GM18499 (cell line): ENCODE measurements around the gene RUNX2.

Source experiments
- ATAC-seq: cut with Tn5 transposase; IDR thresholded peaks from one replicate; pipeline ENCODE4 v1.9.1; 2021; ENCODE audit warnings: moderate number of reproducible peaks; ENCODE audit not compliant: insufficient read depth, unreplicated experiment

RUNX2 gene

DNA sequence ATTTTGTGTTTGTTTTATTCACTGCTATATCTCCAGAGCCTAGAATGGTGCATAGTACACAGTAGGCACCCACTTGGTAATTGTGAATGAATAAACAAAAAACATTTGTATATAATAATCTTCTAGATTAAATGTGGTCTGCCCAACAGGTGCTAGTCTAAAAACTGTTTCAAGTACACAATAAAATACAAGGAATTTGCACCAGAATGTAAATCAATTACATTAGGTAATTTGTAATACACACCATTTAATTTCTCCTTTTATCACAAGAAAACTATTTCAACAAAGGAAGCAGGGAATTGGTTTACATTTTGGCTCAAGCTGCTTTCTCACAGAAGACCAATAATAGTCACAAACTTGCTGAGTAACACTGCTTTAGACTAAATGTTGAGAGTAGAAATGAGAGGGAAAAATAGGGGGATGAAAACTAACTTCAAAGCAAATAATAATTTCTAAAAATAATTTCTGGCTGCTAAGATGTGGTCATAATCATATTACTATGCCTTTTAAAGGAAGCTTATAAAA is 22.1 kb downstream of the RUNX2 start:
- ATAC-seq = no peak

GRCh38 chr6:45351076-45351475 is 22.9 kb downstream of the RUNX2 start:
- ATAC-seq = no peak

DNA sequence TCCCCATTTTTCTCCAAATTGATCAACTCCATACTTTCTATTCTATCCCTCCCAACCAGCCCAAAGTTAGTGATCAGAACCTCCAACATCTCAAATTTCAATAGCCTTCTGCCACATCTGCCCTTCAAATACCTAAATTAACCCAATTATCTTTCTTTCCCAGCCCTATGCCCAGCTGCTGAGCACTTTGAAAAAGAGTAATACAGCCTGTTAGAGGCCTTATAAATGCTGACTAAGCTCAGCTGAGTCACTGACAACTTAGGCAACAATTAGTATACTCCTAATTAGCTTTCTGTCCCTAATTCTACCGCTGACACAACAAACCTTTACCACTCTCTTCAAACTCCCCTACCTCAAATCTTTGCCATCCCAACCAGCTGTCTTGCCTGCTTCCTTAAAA is 23.5 kb downstream of the RUNX2 start:
- no peak for ATAC-seq

DNA sequence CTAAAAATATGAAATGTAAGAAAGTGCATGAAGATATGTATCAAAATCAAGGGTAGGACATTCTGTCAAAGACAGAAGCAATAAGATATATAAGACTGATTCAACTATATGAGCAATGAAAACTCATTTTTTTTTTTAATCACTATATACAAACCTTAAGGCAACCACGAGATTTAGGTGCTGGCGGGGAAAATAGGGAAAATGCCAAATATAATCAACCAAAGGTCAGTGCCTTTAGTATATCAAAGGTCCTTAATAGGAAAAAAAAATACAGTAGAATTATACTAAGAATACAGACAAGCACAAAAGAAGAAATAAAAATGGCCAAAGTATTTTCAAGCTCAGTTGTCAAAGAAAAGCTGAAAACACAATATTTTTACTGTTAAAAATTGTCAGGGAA is 25.5 kb downstream of the RUNX2 start:
- ATAC-seq = no peak

GRCh38 chr6:45364466-45364865 is 36.3 kb downstream of the RUNX2 start:
- ATAC-seq = no peak

DNA sequence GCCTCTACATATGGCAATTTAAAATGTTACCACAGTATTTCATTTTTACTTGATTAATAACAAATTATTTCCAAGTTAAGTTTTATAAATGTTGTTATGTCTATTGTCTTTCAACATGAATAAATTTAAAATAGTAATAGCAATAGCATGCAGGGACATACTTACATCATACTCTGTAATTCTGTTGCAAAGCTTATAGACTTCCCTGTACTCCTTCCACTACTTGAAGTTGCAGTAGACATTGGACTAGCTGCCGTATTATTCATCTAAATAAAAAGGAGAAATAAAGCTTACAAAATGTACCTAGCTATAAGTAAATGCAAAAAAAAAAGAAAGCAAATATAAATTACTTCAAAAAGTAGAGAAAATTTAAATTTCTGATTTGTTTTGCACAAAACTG is 36.9 kb downstream of the RUNX2 start:
- ATAC-seq = no peak

DNA sequence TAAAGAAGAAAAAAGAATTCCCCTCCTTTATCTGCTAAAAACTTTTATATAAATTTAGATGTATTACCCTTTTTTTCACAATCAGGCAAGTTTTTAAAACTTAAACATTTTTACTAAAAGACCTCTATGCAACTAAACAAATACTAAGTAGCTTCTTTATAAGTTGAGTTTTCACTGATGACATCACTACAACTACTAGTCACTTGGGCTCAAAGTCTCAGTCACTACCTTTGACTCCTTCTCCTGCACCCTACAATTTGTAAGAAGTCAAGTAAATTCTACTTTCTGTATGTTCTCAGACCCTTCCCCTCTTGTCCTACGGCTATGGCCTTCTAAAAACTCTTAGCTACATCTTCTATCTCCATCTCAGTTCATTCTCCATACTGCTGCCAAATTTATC is 38.4 kb downstream of the RUNX2 start:
- ATAC-seq = no peak

- no peak for ATAC-seq
These were observed 39.9 kb downstream of the RUNX2 start for GRCh38 chr6:45367999-45368398.

DNA sequence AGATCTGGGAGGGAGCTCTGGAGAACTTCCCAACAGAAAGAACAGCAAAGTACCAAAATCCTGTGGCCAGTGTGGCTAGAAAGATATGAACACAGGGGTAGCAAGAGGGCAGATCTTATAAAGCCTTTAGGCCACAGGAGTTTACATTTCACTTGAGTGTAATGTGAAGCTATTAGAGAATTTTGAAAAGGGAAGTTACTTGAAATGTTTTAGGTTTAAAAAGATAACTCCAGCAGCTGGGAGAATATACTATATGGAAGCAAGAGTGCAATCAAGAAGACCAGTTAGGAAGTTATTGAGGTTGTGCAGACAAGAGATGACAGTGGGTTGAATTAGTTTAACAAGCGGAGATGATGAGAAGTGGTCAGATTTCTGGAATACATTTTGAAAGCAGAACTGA is 41.7 kb downstream of the RUNX2 start:
- ATAC-seq = no peak

DNA sequence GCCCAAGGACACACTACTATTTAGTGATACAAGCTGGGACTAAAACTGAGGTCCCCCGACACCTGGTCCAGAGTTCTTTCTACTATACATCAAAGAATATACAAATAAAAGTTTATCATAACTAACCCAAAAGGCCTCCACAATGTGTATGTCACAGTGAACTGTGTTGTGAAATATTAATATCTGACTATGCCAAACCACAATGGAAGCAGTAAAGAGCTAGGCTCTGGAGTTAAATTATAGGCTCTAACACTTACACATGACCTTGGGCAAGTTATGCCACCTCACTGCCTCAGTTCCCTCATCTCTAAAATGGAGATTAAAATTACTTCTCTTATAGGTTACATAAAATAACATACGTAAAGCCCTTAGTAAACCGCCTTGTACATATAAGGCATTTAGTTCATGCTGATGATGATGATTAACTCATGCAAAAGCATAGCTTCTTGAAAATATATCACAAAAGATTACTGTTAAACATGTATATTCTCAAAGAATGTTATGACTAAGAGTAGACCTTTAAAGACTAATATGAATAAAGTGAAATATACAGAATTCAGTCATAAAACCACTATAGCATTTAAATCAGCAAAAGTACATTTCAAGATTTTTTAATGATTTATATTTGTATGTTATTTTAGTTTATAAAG is 43.9 kb downstream of the RUNX2 start:
- ATAC-seq = no peak

DNA sequence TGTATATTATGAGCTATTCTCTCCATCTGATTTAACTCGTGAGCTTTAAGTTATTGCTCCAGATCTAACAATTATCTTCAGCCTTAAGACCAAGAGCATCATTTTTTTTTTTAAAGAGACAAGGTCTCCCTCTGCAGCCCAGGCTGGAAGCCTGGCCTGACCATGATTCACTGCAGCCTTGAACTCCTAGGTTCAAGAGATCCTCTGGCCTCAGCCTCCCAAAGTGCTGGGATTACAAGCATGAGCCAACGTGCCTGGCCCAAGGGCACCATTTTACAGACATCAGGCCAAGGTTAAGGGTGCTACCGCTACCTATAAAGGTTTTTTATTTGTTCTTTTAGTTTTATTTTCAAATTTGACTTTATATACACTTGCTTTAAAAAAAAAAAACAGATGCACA is 47.3 kb downstream of the RUNX2 start:
- ATAC-seq = no peak

DNA sequence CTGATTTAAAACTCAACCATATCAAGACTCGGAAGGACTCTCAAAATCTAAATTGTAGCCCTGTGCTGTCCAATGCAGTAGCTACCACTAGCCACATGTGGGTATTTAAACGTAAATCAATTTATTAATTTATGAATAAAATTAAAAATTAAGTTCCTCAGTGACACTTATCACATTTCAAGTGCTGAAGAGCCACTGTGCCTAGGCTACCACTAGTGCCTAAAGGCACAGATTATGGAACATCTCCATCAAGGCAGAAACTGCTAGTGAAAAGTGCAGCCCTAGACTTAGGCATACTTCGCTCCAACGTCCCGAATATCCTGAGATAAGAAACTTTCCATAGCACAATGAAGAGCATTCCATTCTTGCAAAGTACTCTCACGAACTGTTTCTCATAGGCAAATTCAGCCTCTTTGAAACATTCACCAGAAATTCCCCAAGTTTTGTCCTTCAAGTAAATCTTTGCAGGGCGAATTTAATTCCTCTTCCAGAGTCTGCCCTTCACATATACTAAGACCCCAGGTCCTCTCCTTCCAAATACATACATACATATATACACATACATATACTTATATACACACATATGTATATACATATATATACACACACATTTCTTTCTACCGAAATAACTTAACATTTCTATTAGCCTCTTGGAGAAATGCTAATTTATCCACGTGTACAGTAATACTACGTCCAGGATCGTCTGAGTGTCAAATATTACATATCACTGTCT is 48.3 kb downstream of the RUNX2 start:
- no peak for ATAC-seq

DNA sequence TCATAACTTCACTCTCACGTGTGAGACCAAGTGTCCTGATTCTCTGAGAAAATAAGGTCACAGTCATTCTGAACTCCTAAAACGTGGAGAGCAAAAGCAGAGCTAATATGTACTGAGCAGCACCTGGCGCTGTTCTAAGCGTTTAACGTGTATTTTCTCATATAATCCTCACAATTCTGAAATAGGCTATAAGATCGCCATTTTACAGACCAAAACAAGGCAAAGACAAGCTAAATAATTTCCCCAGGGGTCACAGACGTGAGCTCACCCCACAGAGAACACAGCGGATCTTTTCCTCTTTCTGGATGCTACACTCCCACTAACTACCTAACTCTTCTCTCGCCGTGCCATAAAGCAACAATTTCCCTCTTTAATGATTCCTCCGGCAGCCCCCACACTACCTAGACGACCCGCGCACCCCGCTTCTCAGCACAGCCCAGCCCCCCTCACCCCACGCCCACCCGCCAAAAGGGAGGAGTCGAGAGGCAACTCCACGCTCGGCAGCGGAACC is 49.0 kb downstream of the RUNX2 start:
- ATAC-seq = peak; percentile 11

DNA sequence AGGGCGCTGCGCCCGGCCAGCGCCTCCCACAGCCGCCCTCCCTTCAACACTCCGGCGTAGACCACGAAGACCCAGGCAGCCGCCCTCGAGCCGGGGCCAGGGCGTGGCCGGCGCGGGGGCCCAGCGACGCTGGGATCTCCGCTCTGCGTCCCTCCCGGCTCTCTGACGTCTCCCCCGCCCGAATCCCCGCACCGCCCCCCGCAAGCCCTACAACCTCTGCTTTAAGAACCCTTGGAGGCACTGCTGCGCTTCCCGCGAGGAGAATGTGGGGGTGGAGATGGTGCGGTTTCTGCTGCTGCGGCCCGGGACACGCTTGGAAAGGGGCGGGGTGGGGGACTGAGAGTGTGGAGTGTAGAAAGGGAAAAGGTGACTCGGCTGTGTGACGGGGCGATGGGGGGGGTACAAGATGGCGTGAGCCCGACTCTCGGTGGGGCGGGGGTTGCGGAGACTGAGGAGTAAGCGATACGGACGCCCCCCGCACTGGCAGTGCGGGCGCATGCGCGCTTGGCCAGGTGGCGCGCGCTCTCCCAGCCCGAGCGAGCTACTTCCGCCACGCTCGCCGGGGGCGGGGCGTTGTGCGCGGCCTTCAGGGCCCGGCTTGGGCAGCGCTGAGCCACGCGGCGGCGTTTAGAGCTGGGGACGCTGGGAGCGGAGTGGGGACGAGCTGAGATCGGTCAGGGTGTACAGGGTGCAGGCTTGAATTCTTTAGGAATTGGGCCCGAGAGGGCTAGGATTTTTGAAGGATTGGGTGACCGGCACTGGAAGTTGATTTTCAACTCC is 49.6 kb downstream of the RUNX2 start, which contains the start of gene SUPT3H:
Gene SUPT3H (minus strand): TSS at position 381 of the 780 bp plus-strand sequence.
- ATAC-seq = peak; percentile 66

GRCh38 chr6:45378334-45378926 is 50.3 kb downstream of the RUNX2 start:
- ATAC-seq = no peak

DNA sequence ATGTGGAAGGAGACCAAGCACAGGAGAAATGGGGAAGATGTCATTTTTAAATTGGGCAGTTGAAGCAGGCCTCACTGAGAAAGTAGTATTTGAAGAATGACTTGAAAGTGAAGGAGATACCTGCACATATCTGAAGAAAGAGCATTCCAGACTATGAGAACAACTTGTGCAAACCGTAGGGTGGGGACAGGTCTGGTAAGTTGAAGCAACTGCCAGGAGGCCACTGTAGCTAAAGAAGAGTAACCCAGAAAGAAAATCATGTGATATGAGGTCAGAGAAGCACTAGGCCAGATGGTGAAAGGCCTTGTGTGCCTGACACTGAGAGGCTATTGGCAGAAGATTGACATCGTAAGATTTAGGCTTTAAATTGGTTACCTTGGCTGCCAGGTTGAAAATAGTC is 54.3 kb downstream of the RUNX2 start:
- ATAC-seq = no peak

DNA sequence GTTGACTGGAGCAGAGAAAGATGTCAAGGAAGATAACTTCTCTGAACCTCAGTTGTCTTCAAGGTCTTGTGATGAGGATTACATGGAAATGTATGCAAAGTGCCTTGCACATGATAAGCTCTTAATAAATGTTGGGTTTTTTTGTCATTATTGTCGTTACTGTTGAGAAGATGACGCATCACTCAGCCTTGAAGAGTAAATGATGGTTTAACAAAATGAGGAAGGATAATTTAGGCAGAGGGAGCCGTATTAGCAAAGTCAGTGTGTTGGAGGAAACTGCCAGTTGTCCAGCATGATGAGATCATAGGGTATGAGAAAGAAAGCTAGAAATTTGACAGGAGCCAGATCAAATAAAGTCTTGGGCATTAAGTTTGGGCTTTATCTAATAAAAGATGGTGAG is 58.4 kb downstream of the RUNX2 start:
- no peak for ATAC-seq

- ATAC-seq = no peak
These were observed 59.1 kb downstream of the RUNX2 start for GRCh38 chr6:45387236-45387635.

DNA sequence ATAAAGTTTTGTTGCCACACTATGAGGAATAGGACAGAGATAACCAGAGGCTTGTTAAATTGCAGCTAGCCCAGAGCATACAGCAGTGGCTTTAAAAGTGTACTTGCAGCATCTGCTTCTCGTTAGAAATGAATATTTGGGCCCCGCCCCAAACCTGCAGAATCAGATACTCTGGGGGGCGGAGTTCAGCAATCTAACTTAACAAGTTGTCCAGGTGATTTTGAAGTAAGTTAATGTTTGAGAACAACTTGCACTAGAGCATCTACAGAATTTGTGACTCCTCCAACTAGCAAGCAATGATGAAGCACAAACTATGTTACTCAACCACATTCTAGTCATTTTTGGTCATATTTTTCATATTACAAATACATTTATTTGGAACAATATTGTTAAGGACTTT is 60.2 kb downstream of the RUNX2 start:
- ATAC-seq = no peak

GRCh38 chr6:45394586-45395095 is 66.5 kb downstream of the RUNX2 start:
- ATAC-seq = no peak
